Measurements from ENCODE around the gene STON1. TPM values are rescaled to one million over a fixed set of nuclear protein-coding genes. Genes with fewer than 3 reads are reported as not detected.

Gene STON1
- total and polyA plus RNA-seq, 2 of the 4 experiments (the other 2 are of a cell fraction) = 4.0 to 5.7 TPM

GRCh38 chr2:48543895-48544294 is 13.9 kb downstream of the STON1 start:
- Histone ChIP-seq H3K36me3 (ENCODE audit: control insufficient read depth, insufficient read depth, low read length) (peaks cover 2% of the 10 kb centered on the region; the same call in 1 of the 2 replicates), H4K5ac (ENCODE audit: low read depth, low read length) (no peak overlapping the region), H3K4me1 (ENCODE audit: control insufficient read depth, insufficient read depth, low read length) (no peaks in the 10 kb centered on the region; the same call in 1 of the 2 replicates), H2BK15ac (ENCODE audit: low read depth, low read length) (no peak overlapping the region), H3K56ac (ENCODE audit: extremely low read depth, insufficient read depth, low read length) (no peak overlapping the region), H3K4ac (ENCODE audit: low read depth, low read length) (no peak overlapping the region), H2BK120ac (ENCODE audit: low read depth, low read length) (no peak overlapping the region), H3K27me3 (ENCODE audit: control insufficient read depth, insufficient read depth, low read length) (no peaks in the 10 kb centered on the region), H2AK5ac (ENCODE audit: low read depth, low read length) (no peak overlapping the region), H2AFZ (replicated peaks; ENCODE audit: low read length, poor library complexity) (no peak overlapping the region), H3K9me1 (ENCODE audit: insufficient read depth, low read length) (peaks cover 4% of the 10 kb centered on the region), H3K18ac (ENCODE audit: low read depth, low read length) (no peak overlapping the region), H3K4me3 (ENCODE audit: insufficient read depth, low read depth, low read length) (no peak overlapping the region), H2BK20ac (ENCODE audit: low read depth, low read length) (no peak overlapping the region), H3K4me2 (ENCODE audit: low read depth, low read length) (no peak overlapping the region), H3K23ac (ENCODE audit: low read depth, low read length) (no peak overlapping the region), H3K27ac (ENCODE audit: insufficient read depth, low read length) (no peak overlapping the region), H2BK5ac (ENCODE audit: low read depth, low read length, poor library complexity, severe bottlenecking) (no peak overlapping the region), H3K9me3 (ENCODE audit: control insufficient read depth, insufficient read depth, low read length) (no peaks in the 10 kb centered on the region), H4K20me1 (ENCODE audit: insufficient read depth, low read length) (no peaks in the 10 kb centered on the region), H3K14ac (replicated peaks; ENCODE audit: low read depth, low read length) (no peak overlapping the region), H3K79me1 (ENCODE audit: low read depth in 1 of 2, low read length in 2 of 2) (peaks cover 12 to 17% of the 10 kb centered on the region in 2 experiments; a peak in 3 of 4 replicates), H3K9ac (ENCODE audit: low read depth, low read length) (no peak overlapping the region), H4K8ac (ENCODE audit: low read depth in 2 of 2, low read length in 2 of 2) (no peak overlapping the region), H4K91ac (ENCODE audit: insufficient read depth, low read depth, low read length) (no peak overlapping the region), H2AK9ac (replicated peaks; ENCODE audit: low read depth, low read length, poor library complexity) (no peak overlapping the region)
- in situ Hi-C loops (cut with MboI; ENCODE audit: low sequenced_read_pairs) (no loop called here), dilution Hi-C loops (cut with HindIII; ENCODE audit: low sequenced_read_pairs, unreplicated experiment) (no loop called here), intact Hi-C loops (cut with micrococcal nuclease) (no loop called here)
- ATAC-seq (ENCODE audit: low read depth) (no peak), DNase-seq (no peak)
- no CpG with 5 or more reads among the region's 1 CpG for WGBS, 2 experiments (ENCODE audit: extremely low coverage in 2 of 2, insufficient read length in 1 of 2)
- POLR2A ChIA-PET (ENCODE audit: unreplicated experiment) = no interaction called here
- no peak for TF ChIP-seq POLR2A (IDR thresholded peaks at IDR 0.05; ENCODE audit: low read depth, low read length)
- TF ChIP-seq CHD1 (IDR thresholded peaks at IDR 0.05; ENCODE audit: low read depth, low read length) = no peak
- TF ChIP-seq MXI1 (IDR thresholded peaks at IDR 0.05; ENCODE audit: borderline replicate concordance, low read depth, low read length) = no peak
- no peak for TF ChIP-seq FOS (IDR thresholded peaks at IDR 0.05; ENCODE audit: low read depth, low read length)
- TF ChIP-seq RCOR1 (IDR thresholded peaks at IDR 0.05; ENCODE audit: insufficient replicate concordance, low read length) = no peak
- TF ChIP-seq RAD21 (IDR thresholded peaks at IDR 0.05; ENCODE audit: low read length) = no peak
- TF ChIP-seq MAZ (IDR thresholded peaks at IDR 0.05; ENCODE audit: borderline replicate concordance, low read depth, low read length) = no peak
- TF ChIP-seq MAFK (IDR thresholded peaks at IDR 0.05; ENCODE audit: low read depth, low read length) = no peak
- TF ChIP-seq SMC3 (IDR thresholded peaks at IDR 0.05; ENCODE audit: low read depth, low read length) = no peak
- no peak for TF ChIP-seq CEBPB (IDR thresholded peaks at IDR 0.05; ENCODE audit: low read depth, low read length)
- TF ChIP-seq ELK1 (IDR thresholded peaks at IDR 0.05; ENCODE audit: borderline replicate concordance, low read depth, low read length) = no peak
- no peak for TF ChIP-seq NFE2L2 (IDR thresholded peaks at IDR 0.05; ENCODE audit: low read depth, low read length)
- no peak for TF ChIP-seq USF2 (IDR thresholded peaks at IDR 0.05; ENCODE audit: low read depth, low read length)
- TF ChIP-seq CTCF (conservative IDR thresholded peaks at IDR 0.05; ENCODE audit: low read depth, low read length) = no peak
- TF ChIP-seq BHLHE40 (IDR thresholded peaks at IDR 0.05; ENCODE audit: low read depth, low read length) = no peak
- TF ChIP-seq RFX5 (IDR thresholded peaks at IDR 0.05; ENCODE audit: low read depth, low read length) = no peak
- BruUV-seq (replicated peaks) = no TSS peak
- CTCF ChIA-PET = interaction anchor here (0.5 to 0.8 kb wide), 3 partner anchors 67 to 486 kb away, joined by 3 to 4 read pairs (median 3); no protein-coding TSS in a partner anchor
